ENCODE results near the gene IMP3.

Gene IMP3

GRCh38 chr15:75672646-75673425 lies 32.8 kb upstream of the IMP3 start:
- no peak for DNase-seq

GRCh38 chr15:75671730-75672602 lies 31.9 kb upstream of the IMP3 start:
- no peak for DNase-seq

GRCh38 chr15:75669879-75670212 lies 29.8 kb upstream of the IMP3 start:
- no peak for DNase-seq

GRCh38 chr15:75669191-75669878 lies 29.3 kb upstream of the IMP3 start:
- no peak for DNase-seq

- DNase-seq, result no peak
Observed at GRCh38 chr15:75666823-75667501, 26.9 kb upstream of the IMP3 start.

GRCh38 chr15:75663931-75664421 lies 24.0 kb upstream of the IMP3 start:
- DNase-seq, result no peak

- no peak for DNase-seq
Observed at GRCh38 chr15:75662823-75663519, 22.9 kb upstream of the IMP3 start.

- no peak for DNase-seq
Observed at GRCh38 chr15:75661756-75662140, 21.7 kb upstream of the IMP3 start.

GRCh38 chr15:75661100-75661755 lies 21.2 kb upstream of the IMP3 start:
- no peak for DNase-seq

GRCh38 chr15:75659928-75660645 lies 20.1 kb upstream of the IMP3 start:
- no peak for DNase-seq

- DNase-seq, result no peak
Observed at GRCh38 chr15:75659141-75659771, 19.2 kb upstream of the IMP3 start.

GRCh38 chr15:75656813-75657212 lies 16.8 kb upstream of the IMP3 start:
- DNase-seq, result no peak

- DNase-seq, result no peak
Observed at GRCh38 chr15:75656331-75656730, 16.3 kb upstream of the IMP3 start.

- no peak for DNase-seq
Observed at GRCh38 chr15:75655931-75656330, 15.9 kb upstream of the IMP3 start.

GRCh38 chr15:75654201-75654907 lies 14.3 kb upstream of the IMP3 start:
- DNase-seq, result no peak

- DNase-seq, result no peak
Observed at GRCh38 chr15:75653347-75653913, 13.4 kb upstream of the IMP3 start.

- DNase-seq, result no peak
Observed at GRCh38 chr15:75651810-75652543, 12.0 kb upstream of the IMP3 start.

- no peak for DNase-seq
Observed at GRCh38 chr15:75650908-75651809, 11.1 kb upstream of the IMP3 start.
